Measurements from ENCODE around the gene TMCC2.

TMCC2 gene

DNA sequence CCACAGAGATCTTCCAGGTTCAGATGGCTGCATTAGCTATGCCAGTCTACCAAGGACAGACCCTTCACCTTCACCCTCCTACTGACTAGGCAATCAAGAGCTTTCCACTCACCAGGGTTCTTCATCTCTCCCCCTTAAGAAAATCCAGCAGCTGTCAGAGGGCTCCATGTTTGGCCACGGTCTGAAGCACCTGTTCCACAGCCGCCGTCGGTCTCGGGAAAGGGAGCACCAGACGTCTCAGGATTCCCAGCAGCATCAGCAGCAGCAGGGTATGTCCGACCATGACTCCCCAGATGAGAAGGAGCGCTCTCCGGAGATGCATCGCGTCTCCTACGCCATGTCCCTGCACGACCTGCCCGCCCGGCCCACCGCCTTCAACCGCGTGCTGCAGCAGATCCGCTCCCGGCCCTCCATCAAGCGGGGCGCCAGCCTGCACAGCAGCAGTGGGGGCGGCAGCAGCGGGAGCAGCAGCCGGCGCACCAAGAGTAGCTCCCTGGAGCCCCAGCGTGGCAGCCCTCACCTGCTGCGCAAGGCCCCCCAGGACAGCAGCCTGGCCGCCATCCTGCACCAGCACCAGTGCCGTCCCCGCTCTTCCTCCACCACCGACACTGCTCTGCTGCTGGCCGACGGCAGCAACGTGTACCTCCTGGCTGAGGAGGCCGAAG, 13.8 kb downstream of the TMCC2 start:
- TF ChIP-seq TAF1 (IDR thresholded peaks at IDR 0.05; ENCODE audit: borderline replicate concordance, insufficient read depth, low read length): no peak
- TF ChIP-seq FOXP2 (optimal IDR thresholded peaks at IDR 0.05; ENCODE audit: borderline replicate concordance, extremely low read depth, extremely low read length, insufficient read depth): no peak
- no peak for TF ChIP-seq SIN3A (IDR thresholded peaks at IDR 0.05; ENCODE audit: borderline replicate concordance, insufficient read depth, low read length)
- TF ChIP-seq, protein P1, sequence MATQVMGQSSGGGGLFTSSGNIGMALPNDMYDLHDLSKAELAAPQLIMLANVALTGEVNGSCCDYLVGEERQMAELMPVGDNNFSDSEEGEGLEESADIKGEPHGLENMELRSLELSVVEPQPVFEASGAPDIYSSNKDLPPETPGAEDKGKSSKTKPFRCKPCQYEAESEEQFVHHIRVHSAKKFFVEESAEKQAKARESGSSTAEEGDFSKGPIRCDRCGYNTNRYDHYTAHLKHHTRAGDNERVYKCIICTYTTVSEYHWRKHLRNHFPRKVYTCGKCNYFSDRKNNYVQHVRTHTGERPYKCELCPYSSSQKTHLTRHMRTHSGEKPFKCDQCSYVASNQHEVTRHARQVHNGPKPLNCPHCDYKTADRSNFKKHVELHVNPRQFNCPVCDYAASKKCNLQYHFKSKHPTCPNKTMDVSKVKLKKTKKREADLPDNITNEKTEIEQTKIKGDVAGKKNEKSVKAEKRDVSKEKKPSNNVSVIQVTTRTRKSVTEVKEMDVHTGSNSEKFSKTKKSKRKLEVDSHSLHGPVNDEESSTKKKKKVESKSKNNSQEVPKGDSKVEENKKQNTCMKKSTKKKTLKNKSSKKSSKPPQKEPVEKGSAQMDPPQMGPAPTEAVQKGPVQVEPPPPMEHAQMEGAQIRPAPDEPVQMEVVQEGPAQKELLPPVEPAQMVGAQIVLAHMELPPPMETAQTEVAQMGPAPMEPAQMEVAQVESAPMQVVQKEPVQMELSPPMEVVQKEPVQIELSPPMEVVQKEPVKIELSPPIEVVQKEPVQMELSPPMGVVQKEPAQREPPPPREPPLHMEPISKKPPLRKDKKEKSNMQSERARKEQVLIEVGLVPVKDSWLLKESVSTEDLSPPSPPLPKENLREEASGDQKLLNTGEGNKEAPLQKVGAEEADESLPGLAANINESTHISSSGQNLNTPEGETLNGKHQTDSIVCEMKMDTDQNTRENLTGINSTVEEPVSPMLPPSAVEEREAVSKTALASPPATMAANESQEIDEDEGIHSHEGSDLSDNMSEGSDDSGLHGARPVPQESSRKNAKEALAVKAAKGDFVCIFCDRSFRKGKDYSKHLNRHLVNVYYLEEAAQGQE (IDR thresholded peaks at IDR 0.05; ENCODE audit: insufficient read depth in 1 of 2, low read depth in 2 of 2, low read length in 2 of 2): no peak
- no peak for TF ChIP-seq POLR2AphosphoS5 (IDR thresholded peaks at IDR 0.05; ENCODE audit: low read depth, low read length)

DNA sequence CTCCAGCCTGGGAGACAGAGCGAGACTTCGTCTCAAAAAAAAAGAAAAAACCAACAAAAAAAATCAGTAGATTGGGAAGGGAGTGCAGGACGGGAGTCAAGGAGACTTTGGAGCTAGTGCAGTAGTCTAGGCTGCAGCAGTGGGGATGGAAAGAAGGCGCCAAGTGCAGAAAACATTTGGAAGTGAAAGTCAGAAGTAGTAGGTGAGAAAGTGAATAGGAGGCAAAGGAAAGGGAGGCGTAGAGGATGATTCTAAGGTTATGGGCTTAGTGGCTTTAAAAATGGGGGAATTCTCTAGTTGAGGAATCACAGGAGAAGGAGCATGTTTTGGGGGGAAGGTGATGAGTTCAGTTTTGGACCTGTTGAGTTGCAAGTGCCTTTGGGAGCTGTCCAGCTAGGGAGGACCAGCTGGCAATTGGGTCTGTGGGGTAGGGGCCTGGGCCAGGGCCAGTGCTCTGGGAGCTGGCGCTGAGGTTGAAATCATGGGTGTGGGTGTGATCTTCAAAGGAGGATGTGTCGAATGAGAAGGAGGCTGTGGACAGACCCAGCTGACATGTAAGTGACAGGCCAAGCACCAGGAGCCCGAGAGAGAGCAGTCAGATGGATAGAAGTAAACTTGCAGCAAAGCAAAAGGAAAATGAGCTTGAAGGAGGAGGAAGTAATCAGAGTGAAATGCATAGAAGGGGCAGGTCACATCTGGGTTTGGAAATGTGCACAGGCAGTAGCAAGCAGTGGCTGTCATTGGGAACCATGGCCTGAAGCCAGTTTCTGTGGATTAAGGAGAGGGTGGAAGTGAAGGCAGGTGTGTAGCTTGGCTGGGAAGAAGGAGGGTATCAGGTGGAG, 15.8 kb downstream of the TMCC2 start:
- no peak for TF ChIP-seq FOXP2 (optimal IDR thresholded peaks at IDR 0.05; ENCODE audit: borderline replicate concordance, extremely low read depth, extremely low read length, insufficient read depth)
- TF ChIP-seq, protein P1 (IDR thresholded peaks at IDR 0.05; ENCODE audit: insufficient read depth in 1 of 2, low read depth in 2 of 2, low read length in 2 of 2): peak; percentile 25 to 52; a peak in 1 of 4 replicates
- TF ChIP-seq TAF1 (IDR thresholded peaks at IDR 0.05; ENCODE audit: borderline replicate concordance, insufficient read depth, low read length): no peak

DNA sequence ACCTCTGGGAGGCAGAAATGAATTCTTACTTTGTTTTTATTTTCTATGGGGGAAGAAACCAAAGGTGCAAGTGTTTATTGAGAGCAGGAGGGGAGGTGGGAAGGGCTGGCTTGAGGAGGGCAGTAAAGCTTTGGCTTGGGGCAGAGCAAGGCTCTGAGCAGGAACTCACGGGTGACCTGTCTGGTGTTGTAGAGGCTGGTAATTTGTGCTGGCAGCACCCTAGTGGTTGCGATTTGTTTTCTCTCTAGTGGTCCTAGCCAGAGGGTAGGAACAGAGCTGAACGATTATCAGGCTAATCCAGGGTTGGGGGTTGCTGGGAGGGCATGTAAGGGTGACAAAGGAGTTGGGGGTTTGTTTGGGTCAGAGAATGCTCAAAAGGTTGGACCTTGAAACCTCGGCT, 16.6 kb downstream of the TMCC2 start:
- TF ChIP-seq TAF1 (IDR thresholded peaks at IDR 0.05; ENCODE audit: borderline replicate concordance, insufficient read depth, low read length) (no peak), FOXP2 (optimal IDR thresholded peaks at IDR 0.05; ENCODE audit: borderline replicate concordance, extremely low read depth, extremely low read length, insufficient read depth) (no peak), POLR2AphosphoS5 (IDR thresholded peaks at IDR 0.05; ENCODE audit: low read depth, low read length) (no peak), SIN3A (IDR thresholded peaks at IDR 0.05; ENCODE audit: borderline replicate concordance, insufficient read depth, low read length) (no peak)
- TF ChIP-seq, protein P1 (IDR thresholded peaks at IDR 0.05; ENCODE audit: insufficient read depth in 1 of 2, low read depth in 2 of 2, low read length in 2 of 2): no peak

DNA sequence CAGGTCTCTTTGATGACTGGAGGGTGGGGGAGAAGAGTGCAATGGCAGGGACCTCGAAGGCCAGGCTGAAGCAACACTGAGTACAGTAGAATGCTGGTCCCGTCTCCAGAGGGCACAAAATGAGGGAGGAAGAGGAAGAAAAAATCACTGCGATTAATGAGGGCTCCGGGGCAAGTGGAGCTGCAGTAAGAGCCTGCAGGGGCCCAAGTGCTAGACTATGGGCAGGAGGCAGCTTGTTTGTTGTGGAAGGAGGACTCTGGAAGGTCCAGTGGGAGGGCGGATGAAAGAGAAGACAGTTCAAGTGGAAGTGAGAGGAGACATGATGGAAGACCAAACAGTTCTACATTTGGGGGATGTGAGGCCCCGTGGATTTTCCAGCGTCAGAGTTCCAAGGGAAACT, 17.4 kb downstream of the TMCC2 start:
- TF ChIP-seq, protein P1 (IDR thresholded peaks at IDR 0.05; ENCODE audit: insufficient read depth in 1 of 2, low read depth in 2 of 2, low read length in 2 of 2): no peak
- no peak for TF ChIP-seq FOXP2 (optimal IDR thresholded peaks at IDR 0.05; ENCODE audit: borderline replicate concordance, extremely low read depth, extremely low read length, insufficient read depth)
- TF ChIP-seq TAF1 (IDR thresholded peaks at IDR 0.05; ENCODE audit: borderline replicate concordance, insufficient read depth, low read length): no peak
- TF ChIP-seq POLR2AphosphoS5 (IDR thresholded peaks at IDR 0.05; ENCODE audit: low read depth, low read length): no peak
- no peak for TF ChIP-seq SIN3A (IDR thresholded peaks at IDR 0.05; ENCODE audit: borderline replicate concordance, insufficient read depth, low read length)
